Keratinocyte (primary cell): ENCODE data around the gene C1orf232. TPM values are rescaled to one million over a fixed set of nuclear protein-coding genes. Genes with fewer than 3 reads are reported as not detected.

Source experiments
- DNase-seq: peaks from one replicate; pipeline ENCODE4 v3.0.0-alpha.2; 2011; ENCODE audit warnings: low read depth, missing footprints, low spot score
- FAIRE-seq: peaks from 2 replicates; lab custom pipeline; 2011; peaks lifted over from hg19 to GRCh38; lab: Jason Lieb, UNC
- H2AFZ ChIP-seq: 2 replicates; pipeline ENCODE4 v1.6.0; 2012; ENCODE audit warnings: low read length, control low read depth, inconsistent platforms; ENCODE audit not compliant: control insufficient read depth
- H3K27ac ChIP-seq: 2 replicates; pipeline ENCODE4 v1.5.1; 2011; ENCODE audit warnings: low read length; ENCODE audit not compliant: control insufficient read depth, insufficient read depth
- H3K27me3 ChIP-seq: 3 replicates; pipeline ENCODE4 v1.6.0; 2011; ENCODE audit warnings: low read length; ENCODE audit not compliant: control insufficient read depth, insufficient read depth; ENCODE audit errors: extremely low read depth
- H3K36me3 ChIP-seq, 2 experiments: 2 replicates in 1 of 2; 3 replicates in 1 of 2; pipeline ENCODE4 v1.5.1; 2011; ENCODE audit warnings: low read length in 2 of 2, mild to moderate bottlenecking in 1 of 2; ENCODE audit not compliant: control insufficient read depth in 2 of 2, insufficient read depth in 2 of 2; ENCODE audit errors: extremely low read depth in 1 of 2
- H3K4me1 ChIP-seq: 3 replicates; pipeline ENCODE4 v1.5.1; 2011; ENCODE audit warnings: low read length; ENCODE audit not compliant: control insufficient read depth, insufficient read depth; ENCODE audit errors: extremely low read depth
- H3K4me2 ChIP-seq: 3 replicates; pipeline ENCODE4 v1.6.0; 2011; ENCODE audit warnings: low read depth, low read length; ENCODE audit not compliant: control insufficient read depth, insufficient read depth; ENCODE audit errors: extremely low read depth
- H3K4me3 ChIP-seq, 3 experiments: fragments of 200-600 bp in 1 of 3; sonication (generic) in 1 of 3; 2 replicates in 2 of 3; 3 replicates in 1 of 3; pipeline ENCODE4 v1.5.1; 2011 to 2016; ENCODE audit warnings: low read length in 3 of 3, mild to moderate bottlenecking in 3 of 3, control low read depth in 2 of 3, inconsistent platforms in 1 of 3, low read depth in 1 of 3, mixed read lengths in 1 of 3, mixed run types in 1 of 3, moderate library complexity in 1 of 3; ENCODE audit not compliant: control insufficient read depth in 2 of 3, insufficient read depth in 2 of 3; ENCODE audit errors: extremely low read depth in 1 of 3
- H3K79me2 ChIP-seq: 2 replicates; pipeline ENCODE4 v1.6.0; 2012; ENCODE audit warnings: low read length; ENCODE audit not compliant: control insufficient read depth, insufficient read depth
- H3K9ac ChIP-seq: 3 replicates; pipeline ENCODE4 v1.6.0; 2011; ENCODE audit warnings: low read length; ENCODE audit not compliant: control insufficient read depth, insufficient read depth; ENCODE audit errors: extremely low read depth
- H3K9me1 ChIP-seq: 3 replicates; pipeline ENCODE4 v1.6.0; 2011; ENCODE audit warnings: low read length; ENCODE audit not compliant: control insufficient read depth, insufficient read depth; ENCODE audit errors: extremely low read depth
- H3K9me3 ChIP-seq: 2 replicates; pipeline ENCODE4 v1.5.1; 2012; ENCODE audit warnings: low read depth, low read length; ENCODE audit not compliant: control insufficient read depth
- H4K20me1 ChIP-seq: 3 replicates; pipeline ENCODE4 v1.6.0; 2011; ENCODE audit warnings: low read length; ENCODE audit not compliant: control insufficient read depth, insufficient read depth; ENCODE audit errors: extremely low read depth
- EZH2 ChIP-seq: IDR thresholded peaks from one replicate; pipeline ENCODE4 v1.6.1; 2012; ENCODE audit warnings: inconsistent platforms, mild to moderate bottlenecking, low read length, moderate library complexity
- dilution Hi-C: fragments of 300-500 bp; cut with MboI; formaldehyde crosslinking; loops from one replicate; pipeline ENCODE4 v1.7.0; 2020; ENCODE audit warnings: low sequenced_read_pairs; ENCODE audit not compliant: extremely low pct_ligation_motif_present
- polyA plus RNA-seq, 5 experiments: library from polyadenylated mRNA; depleted of rRNA in 3 of 5; stranded (reverse) in 3 of 5; stranded (forward) in 1 of 5; unstranded in 1 of 5; fragments of >200 nt; gene quantifications; 1 replicate in 1 of 5; 2 replicates in 3 of 5; 3 replicates in 1 of 5; pipeline versions ENCODE4 v1.2.1 to v1.2.3, GENCODE V29; 2011 to 2012; ENCODE audit warnings: missing spikeins in 2 of 5, low read depth in 1 of 5, low replicate concordance in 1 of 5
- TF ChIP-seq, protein P1 (sequence below), 3 experiments: IDR thresholded peaks in 1 of 3; conservative IDR thresholded peaks in 1 of 3; optimal IDR thresholded peaks in 1 of 3; 2 replicates in 2 of 3; 3 replicates in 1 of 3; pipeline versions ENCODE3 to v1.5.1; 2011; ENCODE audit warnings: low read length in 3 of 3, mild to moderate bottlenecking in 3 of 3, moderate library complexity in 2 of 3, control low read depth in 1 of 3, inconsistent platforms in 1 of 3; ENCODE audit not compliant: insufficient read depth in 2 of 3; ENCODE audit errors: extremely low read depth in 1 of 3

C1orf232 gene
- polyA plus RNA-seq, 1 donor (not counting 4 experiments of a cell fraction or from before 2014, with no cell fraction given), result not detected

DNA sequence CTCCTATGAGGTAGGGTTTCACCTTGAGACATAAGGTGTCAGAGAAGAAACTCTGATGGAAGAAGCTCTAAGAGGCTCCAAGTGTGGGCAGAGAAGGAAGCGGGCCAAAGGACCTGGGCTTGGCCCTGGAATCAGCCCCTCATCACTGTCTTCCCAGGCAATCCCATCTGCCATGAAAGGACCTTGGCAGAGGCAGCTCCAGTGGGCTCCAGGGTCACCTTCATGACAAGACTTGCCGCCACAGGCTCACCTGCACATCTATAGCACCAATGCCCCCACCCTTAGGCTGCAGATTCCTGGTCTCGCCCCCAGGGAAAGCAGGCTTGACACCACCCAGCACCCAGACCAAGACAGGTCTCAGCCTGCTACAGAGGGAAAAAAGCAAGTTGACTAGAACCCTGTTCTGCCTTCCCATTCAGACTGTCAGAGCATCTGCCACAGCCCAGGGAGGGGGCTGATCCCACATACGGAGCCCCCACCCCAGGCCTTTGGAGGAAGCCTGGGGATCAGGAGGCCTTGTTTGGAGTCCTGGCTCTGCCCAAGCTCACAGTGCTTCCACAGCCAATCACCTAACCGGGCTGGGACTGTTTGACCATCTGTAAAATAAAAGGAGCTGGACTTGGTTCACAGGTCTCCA lies 10.4 kb downstream of the C1orf232 start:
- Histone ChIP-seq H3K36me3 (no peaks in the 10 kb centered on the region), H3K4me2 (no peak overlapping the region), H3K79me2 (no peaks in the 10 kb centered on the region), H3K27ac (no peak overlapping the region), H3K9ac (no peak overlapping the region), H3K9me1 (no peaks in the 10 kb centered on the region), H3K4me1 (peaks cover 20% of the 10 kb centered on the region), H3K27me3 (peaks cover 13% of the 10 kb centered on the region), H3K9me3 (no peaks in the 10 kb centered on the region), H4K20me1 (no peaks in the 10 kb centered on the region), H3K4me3 (no peak overlapping the region), H2AFZ (no peak overlapping the region)
- no peak for TF ChIP-seq EZH2
- TF ChIP-seq, protein P1, sequence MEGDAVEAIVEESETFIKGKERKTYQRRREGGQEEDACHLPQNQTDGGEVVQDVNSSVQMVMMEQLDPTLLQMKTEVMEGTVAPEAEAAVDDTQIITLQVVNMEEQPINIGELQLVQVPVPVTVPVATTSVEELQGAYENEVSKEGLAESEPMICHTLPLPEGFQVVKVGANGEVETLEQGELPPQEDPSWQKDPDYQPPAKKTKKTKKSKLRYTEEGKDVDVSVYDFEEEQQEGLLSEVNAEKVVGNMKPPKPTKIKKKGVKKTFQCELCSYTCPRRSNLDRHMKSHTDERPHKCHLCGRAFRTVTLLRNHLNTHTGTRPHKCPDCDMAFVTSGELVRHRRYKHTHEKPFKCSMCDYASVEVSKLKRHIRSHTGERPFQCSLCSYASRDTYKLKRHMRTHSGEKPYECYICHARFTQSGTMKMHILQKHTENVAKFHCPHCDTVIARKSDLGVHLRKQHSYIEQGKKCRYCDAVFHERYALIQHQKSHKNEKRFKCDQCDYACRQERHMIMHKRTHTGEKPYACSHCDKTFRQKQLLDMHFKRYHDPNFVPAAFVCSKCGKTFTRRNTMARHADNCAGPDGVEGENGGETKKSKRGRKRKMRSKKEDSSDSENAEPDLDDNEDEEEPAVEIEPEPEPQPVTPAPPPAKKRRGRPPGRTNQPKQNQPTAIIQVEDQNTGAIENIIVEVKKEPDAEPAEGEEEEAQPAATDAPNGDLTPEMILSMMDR (optimal IDR thresholded peaks at IDR 0.05 in 1 of 3, IDR thresholded peaks at IDR 0.05 in 1 of 3, conservative IDR thresholded peaks at IDR 0.05 in 1 of 3; ENCODE audit: extremely low read depth in 1 of 3, insufficient read depth in 2 of 3, low read length in 3 of 3), result no peak
- DNase-seq (no peak), FAIRE-seq (no peak)
- dilution Hi-C loops, result no loop called here

DNA sequence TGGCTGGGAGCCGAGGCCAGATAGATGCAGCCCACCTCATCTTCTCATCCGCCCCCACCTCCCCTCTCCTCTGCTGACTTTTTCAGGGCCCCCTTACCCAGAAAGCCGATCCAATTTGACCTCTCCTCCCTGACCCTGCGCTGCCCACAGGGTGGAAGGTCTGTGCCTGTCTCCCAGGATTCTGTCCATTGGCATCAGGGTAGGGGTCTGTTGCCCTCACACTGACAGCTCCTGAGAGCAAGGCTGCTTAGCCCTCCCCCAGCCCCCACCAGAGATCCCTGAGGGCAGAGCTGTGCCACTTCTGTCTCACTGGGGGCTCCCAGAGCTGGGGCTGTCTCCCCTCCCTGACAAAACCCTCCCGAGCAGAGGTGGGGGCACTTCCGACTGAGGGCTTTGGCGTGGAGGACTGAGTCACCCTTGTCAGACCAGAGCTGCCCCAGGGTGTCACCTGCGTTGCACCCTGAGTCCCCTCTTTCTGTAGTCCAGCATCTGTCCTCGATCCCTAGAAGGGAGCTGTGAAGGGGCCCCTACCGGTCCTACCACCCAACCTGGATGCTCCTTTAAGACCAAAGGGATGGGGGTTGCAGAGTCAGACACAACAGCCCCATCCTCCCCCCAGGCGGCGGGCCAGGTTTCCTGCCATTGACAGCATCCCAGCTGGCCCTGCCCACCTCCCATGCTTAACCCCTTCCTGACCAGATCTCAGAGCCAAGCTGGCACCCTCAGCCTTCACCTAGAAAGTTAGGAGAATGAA lies 12.3 kb downstream of the C1orf232 start:
- no peaks in the 10 kb centered on the region for H3K79me2 ChIP-seq
- dilution Hi-C loops, result no loop called here
- H3K4me3 ChIP-seq, result no peak overlapping the region
- H3K27ac ChIP-seq, result no peak overlapping the region
- peaks cover 16% of the 10 kb centered on the region for H3K4me1 ChIP-seq
- TF ChIP-seq EZH2, result no peak
- TF ChIP-seq, protein P1 (optimal IDR thresholded peaks at IDR 0.05 in 1 of 3, IDR thresholded peaks at IDR 0.05 in 1 of 3, conservative IDR thresholded peaks at IDR 0.05 in 1 of 3; ENCODE audit: extremely low read depth in 1 of 3, insufficient read depth in 2 of 3, low read length in 3 of 3), result no peak
- no peaks in the 10 kb centered on the region for H4K20me1 ChIP-seq
- peaks cover 5% of the 10 kb centered on the region for H3K27me3 ChIP-seq
- no peak overlapping the region for H3K9ac ChIP-seq
- DNase-seq (no peak), FAIRE-seq (no peak)
- H3K4me2 ChIP-seq, result no peak overlapping the region
- no peaks in the 10 kb centered on the region for H3K36me3 ChIP-seq
- no peak overlapping the region for H2AFZ ChIP-seq
- no peaks in the 10 kb centered on the region for H3K9me1 ChIP-seq
- H3K9me3 ChIP-seq, result no peaks in the 10 kb centered on the region
